ENCODE data around the gene CSMD2.
A peak's percentile ranks its signal among the peaks of the same experiment; 100 is the strongest.

Gene CSMD2

GRCh38 chr1:33623811-33624210 is 541.2 kb downstream of the CSMD2 start:
- no peak for DNase-seq

GRCh38 chr1:33622757-33623156 is 542.3 kb downstream of the CSMD2 start:
- no peak for DNase-seq

GRCh38 chr1:33618636-33619035 is 546.4 kb downstream of the CSMD2 start:
- no peak for DNase-seq

GRCh38 chr1:33617451-33617850 is 547.6 kb downstream of the CSMD2 start:
- no peak for DNase-seq

GRCh38 chr1:33616780-33617179 is 548.2 kb downstream of the CSMD2 start:
- DNase-seq = no peak

- DNase-seq = no peak
These were observed 549.5 kb downstream of the CSMD2 start for GRCh38 chr1:33615546-33615945.

- no peak for DNase-seq
These were observed 554.1 kb downstream of the CSMD2 start for GRCh38 chr1:33610864-33611455.

- DNase-seq = no peak
These were observed 554.6 kb downstream of the CSMD2 start for GRCh38 chr1:33610391-33610790.

- no peak for DNase-seq
These were observed 555.3 kb downstream of the CSMD2 start for GRCh38 chr1:33609739-33610138.

- no peak for DNase-seq
These were observed 556.1 kb downstream of the CSMD2 start for GRCh38 chr1:33608825-33609400.

- DNase-seq = no peak
These were observed 557.5 kb downstream of the CSMD2 start for GRCh38 chr1:33607444-33608005.

- no peak for DNase-seq
These were observed 558.8 kb downstream of the CSMD2 start for GRCh38 chr1:33606272-33606671.

- no peak for DNase-seq
These were observed 562.8 kb downstream of the CSMD2 start for GRCh38 chr1:33602271-33602670.

GRCh38 chr1:33601751-33602150 is 563.3 kb downstream of the CSMD2 start:
- DNase-seq = no peak

GRCh38 chr1:33599516-33600115 is 565.4 kb downstream of the CSMD2 start:
- DNase-seq = no peak

- DNase-seq = no peak
These were observed 576.3 kb downstream of the CSMD2 start for GRCh38 chr1:33588726-33589125.

GRCh38 chr1:33586795-33587194 is 578.2 kb downstream of the CSMD2 start:
- DNase-seq = no peak

GRCh38 chr1:33586106-33586505 is 578.9 kb downstream of the CSMD2 start:
- DNase-seq = peak; percentile 33

- no peak for DNase-seq
These were observed 581.5 kb downstream of the CSMD2 start for GRCh38 chr1:33583567-33583966.

GRCh38 chr1:33578557-33579448 is 586.2 kb downstream of the CSMD2 start:
- DNase-seq = no peak

- DNase-seq = no peak
These were observed 587.4 kb downstream of the CSMD2 start for GRCh38 chr1:33577663-33578062.

GRCh38 chr1:33576821-33577599 is 588.0 kb downstream of the CSMD2 start:
- DNase-seq = no peak
